Prostate gland (tissue), 2 donors: ENCODE measurements around the gene VASN.

Experiments
- CTCF ChIP-seq, 4 experiments: fragments of 200-600 bp in 2 of 4; fragments of 450-650 bp in 2 of 4; sonication (generic) in 2 of 4; IDR thresholded peaks; 1 replicate in 3 of 4; 2 replicates in 1 of 4; pipeline ENCODE4 v1.5.1; 2016 to 2019; ENCODE audit warnings: antibody characterized with exemption in 4 of 4, mild to moderate bottlenecking in 2 of 4, moderate library complexity in 2 of 4
- POLR2AphosphoS5 ChIP-seq: sonication (generic); formaldehyde crosslinking; IDR thresholded peaks from one replicate; pipeline ENCODE4 v1.6.1; 2017; ENCODE audit warnings: antibody characterized with exemption

GRCh38 chr16:4385789-4386450 lies 14.3 kb downstream of the VASN start:
- no peak for TF ChIP-seq CTCF (IDR thresholded peaks at IDR 0.05)
- TF ChIP-seq POLR2AphosphoS5: no peak
